GM19452 (cell line): ENCODE data around the gene FOXN1.
"Not testable (repeated sequence)": the region's sequence is repeated elsewhere in the genome, so short reads cannot be mapped to it uniquely, and the experiment has no call there.

ENCODE experiments used
- ATAC-seq: cut with Tn5 transposase; IDR thresholded peaks from one replicate; pipeline ENCODE4 v1.9.1; 2021; ENCODE audit not compliant: unreplicated experiment

FOXN1 gene

DNA sequence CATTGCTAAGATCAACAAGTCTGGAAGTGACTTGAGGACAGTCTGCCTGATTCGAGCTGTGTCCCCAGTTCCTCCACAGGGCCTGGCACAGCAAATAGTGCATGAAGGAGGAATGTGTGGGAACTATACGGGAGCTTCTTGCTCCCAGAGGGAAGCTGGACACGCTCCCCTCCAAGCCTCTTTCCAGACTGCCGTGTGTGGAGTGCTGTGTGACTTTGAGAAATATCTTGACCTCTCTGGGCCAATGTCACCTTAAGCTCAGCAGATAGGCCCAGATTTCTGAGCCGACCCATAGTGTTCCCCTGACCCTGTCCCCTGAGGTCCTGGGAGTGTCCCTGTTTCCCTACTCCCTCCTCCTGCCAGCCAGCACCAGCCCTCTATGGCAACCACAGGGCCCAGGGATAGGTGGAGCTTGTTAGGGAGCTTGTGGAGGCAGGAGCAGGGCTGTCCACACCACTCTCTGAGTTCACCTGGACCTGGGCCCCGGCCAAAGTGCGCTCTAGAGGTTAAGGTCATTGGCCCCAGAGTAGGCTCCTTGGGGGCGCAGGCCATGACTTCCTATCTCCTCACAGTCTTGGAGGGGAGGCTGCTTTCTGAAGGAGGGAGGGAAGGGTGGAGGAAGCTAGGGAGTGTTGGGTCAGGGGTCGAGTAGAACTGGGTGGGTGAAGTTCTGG is 6.3 kb upstream of the FOXN1 start:
- no peak for ATAC-seq

DNA sequence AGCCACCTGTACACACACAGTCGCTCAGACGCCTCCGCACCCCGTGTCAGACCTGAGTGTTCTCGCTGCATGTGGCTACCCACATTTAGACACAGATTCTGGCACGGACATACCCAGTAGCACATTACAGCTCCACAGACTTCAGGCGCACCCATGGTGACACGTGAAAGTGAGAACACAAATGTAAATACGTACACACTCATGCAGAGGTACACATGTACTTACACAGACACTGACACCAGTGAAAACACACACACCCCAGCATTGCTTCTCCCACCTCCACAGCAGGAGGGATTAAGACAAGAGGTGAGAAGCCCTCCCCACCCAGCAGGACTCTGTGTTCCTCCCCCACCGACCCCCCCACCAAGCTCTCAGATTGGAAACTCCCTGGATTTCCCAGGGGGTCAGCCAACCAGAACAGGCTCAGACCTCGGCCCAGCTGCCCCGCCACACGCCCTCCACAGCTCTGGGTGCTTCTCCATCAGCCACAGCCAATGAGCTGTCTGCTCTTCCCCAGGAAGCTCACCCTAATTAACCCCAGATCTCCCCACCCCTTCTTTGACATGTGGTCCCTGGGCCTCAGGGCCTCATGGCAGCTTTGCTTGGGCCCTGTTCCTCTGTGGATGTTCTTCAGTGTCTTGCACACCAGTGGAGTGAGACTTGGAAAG is 5.3 kb upstream of the FOXN1 start:
- no peak for ATAC-seq

DNA sequence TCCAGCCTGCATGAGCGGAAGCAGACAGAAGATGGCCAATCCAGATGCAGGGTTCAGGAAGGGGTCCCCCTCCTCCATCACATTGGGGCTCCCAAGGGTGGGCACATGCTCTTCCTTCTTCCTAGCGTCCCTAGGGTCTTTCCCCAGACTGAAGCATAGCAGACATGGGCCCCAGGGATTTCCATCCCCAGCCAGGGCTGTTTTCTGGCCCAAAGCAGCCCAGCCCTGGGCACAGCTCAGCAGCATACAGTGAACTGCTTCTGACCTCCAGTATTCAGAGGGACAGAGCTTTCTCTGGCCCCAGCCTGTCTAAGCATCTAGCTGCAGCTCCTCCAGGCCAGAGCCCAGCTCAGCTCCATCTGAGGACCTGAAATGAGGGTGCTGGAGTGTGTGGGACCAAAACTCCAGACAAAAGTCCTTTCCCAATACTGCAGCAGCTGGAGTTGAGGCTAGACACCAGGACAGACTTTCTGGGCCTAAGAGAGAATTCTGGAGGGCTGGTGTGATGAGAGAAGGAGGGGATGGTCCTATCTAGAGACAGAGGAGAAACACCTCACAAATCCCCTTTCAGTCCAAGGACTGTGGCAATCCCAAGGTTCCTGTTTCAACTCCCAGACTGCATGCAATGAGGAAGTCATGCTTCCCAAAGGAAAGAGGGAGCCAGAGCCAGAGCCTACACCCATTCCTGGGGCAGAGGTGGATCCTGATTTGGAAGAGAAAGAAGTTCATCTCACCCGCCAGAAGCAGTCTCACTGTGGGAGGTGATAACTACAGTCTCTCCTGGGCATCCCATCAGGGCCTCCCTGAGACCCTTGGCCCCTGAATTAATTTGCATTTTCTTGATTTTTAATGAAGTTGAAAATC is 4.5 kb upstream of the FOXN1 start:
- no peak for ATAC-seq

DNA sequence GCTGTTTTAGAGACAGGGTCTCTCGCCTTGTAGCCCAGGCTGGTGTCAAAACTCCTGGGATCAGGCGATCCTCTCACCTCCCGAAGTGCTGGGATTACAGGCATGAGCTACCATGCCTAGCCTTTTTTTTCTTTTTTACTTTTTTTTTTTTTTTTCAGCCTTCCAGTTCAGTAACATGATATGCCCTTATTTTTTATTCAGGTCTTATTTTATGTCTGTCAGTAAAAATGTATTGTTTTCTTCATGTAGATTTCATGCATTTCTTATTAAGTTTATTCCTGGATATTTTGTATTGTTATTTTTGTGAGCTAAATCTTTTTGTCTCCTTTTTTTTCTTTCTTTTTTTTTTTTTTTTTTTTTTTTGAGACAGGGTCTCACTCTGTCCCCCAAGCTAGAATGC is 2.7 kb upstream of the FOXN1 start:
- ATAC-seq = no peak

DNA sequence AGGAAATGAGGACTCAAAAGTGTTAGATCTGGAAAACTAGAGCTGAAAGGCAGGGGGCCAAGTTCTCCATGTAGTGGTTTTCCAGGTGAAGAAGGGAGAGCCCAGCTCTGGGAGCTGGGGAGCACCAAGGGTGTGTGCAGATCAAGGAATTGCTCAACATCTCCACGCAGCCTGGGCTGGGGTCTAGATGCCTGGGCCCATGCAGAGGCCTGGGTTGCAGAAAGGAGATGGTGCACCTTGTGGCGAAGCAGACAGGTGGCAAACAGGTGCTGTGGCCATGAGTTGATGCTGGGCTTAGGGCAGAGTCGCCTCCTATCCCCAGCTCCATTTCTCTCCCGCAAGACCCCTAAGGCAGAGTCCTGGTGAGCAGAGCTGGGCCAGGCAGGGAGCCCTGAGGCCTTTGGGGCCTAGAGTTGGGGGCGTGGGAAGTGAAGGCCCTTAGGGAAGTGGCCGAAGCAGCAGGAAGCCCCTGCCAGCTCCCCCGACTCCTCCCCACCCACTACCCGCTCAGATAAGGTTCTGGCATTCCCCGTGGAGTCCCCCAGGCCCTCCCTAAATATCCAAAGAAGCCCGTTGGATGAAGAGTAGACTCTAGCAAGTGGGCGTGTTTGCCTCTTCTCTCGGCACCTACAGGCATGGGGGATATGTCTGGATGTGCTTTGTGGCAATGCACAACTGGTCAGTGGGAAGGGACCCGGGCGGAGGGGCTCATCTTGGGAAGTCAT is 777 bp downstream of the FOXN1 start:
- no peak for ATAC-seq

DNA sequence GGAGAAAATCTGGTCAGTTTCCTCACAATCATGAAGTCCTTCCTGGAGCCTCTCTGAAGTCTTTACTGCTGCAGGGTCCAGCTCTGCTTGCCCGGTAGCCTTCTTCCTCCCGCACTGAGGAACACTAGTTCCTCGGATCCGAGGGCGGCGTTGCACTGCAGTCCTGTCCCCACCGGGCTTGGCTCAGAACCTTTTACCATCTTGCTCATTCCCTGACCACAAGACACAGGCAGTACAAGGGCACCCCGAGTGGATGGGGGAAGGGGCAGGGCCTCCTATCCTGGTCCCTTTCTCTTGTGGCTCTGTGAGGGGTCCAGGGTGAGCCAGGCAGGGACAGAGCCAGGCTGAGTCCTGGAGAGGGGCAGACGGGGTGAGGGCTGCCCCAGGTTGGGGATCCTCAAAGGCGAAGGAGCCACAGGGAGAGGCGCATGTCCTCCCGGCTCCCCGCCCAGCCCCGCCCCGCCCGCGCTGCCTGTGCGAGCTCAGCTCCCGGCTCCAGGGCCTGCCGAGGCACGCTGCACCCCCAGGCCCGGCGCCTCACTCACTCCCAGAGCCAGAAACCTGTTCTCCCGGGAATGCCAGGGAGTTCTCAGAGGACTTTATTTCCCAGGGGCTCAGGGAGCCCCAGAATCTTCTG is 1.5 kb downstream of the FOXN1 start:
- ATAC-seq = no peak

DNA sequence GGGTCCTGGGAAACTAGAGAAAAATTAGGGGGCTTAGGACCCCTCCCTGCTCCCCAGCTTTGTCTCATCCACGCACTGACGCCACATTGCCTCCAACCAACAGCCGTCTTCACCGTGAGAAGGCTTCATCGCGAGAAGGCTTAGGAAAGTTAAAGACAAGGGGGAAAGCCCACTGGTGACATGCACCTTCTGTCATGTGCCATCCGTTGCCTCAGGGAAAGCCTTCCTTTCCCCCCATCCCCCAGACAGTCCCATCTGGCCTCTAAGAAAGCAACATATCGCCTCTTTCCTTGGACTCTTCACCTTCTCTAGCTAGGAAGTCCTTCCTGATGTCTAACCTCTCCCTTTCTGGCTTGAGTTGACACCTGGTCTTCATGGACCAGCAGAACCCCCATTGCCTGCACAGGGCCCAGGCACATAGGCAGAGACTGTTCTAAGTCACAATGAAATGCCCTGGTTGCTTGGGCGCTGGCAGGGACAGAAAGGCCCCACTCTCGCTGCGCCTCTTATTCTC is 2.1 kb downstream of the FOXN1 start:
- ATAC-seq = no peak

DNA sequence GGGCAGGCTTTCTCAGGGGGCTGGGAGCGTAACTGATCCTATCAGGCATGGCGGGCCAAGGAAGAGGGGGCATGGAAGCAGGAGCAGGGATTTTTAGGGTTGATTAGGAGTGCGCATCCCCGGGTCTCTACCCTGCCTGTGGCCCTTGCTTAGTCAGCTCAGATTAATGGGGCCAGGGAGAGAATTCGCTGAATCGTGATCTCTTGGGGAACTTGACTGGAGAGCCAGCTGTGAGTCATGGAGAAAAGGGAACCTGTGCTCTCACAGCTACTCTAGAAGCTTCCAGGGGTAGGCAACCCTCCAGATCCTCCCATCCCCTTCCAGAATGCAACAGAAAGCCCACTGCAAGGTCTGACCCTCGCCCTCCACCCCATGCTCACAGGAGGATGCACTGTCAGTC is 3.6 kb downstream of the FOXN1 start:
- no peak for ATAC-seq

DNA sequence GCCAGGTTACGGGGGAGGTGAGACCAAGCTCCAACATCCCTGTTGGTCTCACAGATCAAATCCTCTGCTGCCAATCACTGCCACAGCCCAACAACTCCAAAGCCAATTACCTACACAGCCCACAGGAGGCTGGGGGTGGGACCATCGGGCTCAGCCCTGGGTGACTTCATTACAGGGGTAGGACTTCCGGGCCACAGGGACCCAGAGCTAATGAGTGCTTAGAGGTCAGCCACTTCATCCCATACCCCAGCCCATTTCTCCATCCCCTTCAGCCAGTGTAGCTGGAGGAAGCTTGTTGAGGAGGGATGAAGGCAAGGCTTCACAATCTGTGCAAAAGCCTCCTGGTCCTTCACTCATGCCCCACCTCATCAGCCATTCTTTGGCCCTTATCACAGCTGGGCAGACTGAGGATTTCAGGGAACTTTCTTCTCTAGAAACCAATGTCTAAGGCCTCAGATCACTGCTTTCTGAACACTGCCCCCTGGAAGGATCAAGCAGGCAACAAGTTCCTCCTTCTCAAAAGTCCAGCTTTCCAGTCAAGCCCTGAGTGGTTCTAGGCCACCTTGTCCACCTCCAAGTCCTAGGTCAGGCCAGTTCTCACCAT is 5.8 kb downstream of the FOXN1 start:
- no peak for ATAC-seq

DNA sequence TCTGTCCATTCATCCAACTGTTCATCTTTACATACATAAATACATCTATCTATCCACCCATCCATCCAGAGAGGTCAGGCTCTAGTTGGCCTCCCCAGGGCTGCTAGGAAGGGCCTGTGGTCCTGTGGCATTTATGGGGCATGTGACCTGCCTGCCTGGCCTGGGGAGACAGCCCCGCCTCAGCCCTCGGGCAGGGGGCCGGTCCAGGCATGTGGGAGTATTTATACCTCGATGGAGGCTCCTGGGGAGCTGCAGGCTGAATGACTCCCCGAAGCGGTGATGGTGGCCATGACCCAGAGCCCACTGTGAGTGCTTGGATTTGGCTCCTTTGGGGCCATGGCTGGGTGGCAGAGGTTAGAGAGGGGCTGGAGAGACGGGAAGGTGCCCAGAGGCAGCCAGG is 7.3 kb downstream of the FOXN1 start:
- ATAC-seq = no peak

DNA sequence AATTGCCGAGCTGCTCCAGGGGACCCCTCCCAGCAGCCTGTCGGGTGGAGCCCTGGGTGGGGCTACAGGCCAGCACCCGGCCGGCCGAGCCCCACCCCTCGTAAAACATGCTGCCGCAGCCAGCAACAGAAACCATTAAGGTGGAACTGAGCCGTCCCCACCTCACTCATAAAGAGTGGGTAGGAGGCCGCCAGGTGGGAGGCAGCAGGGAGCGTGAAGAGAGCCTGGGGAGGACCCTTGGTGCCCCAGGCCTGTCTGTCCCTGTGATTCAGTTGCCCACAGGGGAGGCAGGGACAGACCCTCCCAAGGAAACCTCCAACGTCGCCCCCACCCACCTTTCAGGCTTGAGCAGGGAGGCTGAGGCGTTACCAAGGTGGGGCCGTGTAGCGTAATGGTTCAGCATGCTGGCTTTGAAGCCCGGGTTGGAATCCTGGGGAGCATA is 8.4 kb downstream of the FOXN1 start:
- ATAC-seq = no peak

DNA sequence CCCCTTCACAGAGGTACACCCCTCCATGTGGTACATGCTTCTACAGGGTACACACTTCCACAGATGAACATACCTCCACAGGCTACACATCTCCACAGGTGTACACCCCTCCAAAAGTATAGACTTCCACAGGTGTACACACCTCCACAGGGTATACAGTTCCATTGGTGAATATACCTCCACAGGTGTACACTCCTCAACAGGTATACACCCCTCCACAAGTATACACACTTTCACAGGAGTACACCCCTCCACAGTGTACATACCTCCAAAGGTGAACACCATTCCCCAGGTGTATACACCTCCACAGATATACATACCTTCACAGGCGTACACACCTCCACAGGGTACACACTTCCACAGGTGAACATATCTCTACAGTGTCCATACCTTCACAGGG is 9.4 kb downstream of the FOXN1 start:
- ATAC-seq = no peak

DNA sequence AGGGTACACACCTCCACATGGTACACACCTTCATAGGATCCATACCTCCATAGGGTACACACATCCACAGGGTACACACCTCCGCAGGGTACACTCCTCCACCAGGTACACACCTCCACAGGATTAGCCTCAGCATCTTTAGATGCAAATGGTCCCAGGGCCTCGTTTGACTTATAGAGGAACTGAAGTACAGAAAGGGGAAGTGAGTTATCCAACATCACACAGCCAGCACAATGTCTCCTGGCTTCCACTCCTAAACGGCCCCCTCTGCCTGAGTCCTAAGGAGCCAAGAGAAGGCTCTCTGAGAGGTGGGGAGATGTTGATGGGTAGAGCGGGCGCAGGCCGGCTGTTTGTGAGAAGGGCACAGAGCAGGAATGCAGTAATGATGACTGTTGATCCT is 12.0 kb downstream of the FOXN1 start:
- no peak for ATAC-seq

DNA sequence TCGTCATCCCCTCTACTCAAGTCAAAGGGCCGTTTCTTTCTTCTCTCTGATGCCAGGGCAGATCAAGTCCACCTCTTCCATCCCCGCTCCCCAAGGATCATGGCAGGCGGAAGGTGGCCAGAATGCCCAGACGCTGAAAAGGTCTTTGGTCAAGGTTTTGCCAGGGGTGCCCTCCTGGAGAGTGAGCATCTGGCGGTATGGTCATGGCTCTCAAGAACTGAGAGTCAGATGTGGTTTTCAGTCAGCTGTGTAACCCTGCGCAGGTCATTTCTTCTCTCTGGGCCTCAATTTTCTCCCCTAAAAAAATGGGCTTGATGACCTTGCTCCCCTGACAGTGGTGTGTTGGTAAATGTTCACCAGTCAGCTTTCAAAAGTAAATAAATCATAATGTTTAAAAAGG is 12.4 kb downstream of the FOXN1 start:
- no peak for ATAC-seq

DNA sequence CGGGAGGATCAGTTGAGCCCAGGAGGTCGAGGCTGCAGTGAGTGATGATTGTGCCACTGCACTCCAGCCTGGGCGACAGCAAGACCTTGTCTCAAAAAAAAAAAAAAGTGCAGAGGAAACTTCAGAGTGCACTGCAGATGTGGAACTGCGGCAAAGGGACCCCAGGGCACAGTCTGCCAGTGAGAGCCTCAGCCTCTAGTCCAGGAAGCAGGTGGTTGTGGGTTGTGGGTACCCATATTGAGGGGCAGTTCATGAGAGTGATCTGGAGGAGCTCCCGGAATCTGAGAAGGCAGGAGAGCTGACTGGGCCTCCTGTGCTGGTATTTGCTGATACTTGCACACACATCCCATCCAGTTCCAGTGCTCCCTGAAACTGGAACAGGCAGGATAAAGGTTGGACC is 13.1 kb downstream of the FOXN1 start:
- no peak for ATAC-seq

DNA sequence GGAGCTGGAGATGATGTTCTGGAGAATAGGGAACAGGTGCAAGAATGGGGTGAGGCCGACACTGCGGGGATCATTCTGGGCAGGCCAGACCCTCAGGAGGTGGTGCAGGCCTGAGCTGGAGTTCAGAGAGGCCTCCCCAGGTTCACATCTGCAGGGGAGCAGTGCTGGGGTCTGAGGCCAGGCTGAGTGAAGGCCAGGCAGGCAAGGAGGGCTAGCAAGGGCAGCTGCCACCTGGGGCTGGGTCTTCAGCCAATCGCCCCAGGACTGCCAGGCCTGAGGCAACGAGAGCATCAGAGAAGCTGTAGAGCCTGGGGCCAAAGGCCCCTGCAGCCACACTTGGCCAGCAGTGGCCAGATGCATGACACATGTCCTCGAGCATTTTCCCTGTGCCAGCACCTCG is 14.5 kb downstream of the FOXN1 start:
- ATAC-seq = no peak

DNA sequence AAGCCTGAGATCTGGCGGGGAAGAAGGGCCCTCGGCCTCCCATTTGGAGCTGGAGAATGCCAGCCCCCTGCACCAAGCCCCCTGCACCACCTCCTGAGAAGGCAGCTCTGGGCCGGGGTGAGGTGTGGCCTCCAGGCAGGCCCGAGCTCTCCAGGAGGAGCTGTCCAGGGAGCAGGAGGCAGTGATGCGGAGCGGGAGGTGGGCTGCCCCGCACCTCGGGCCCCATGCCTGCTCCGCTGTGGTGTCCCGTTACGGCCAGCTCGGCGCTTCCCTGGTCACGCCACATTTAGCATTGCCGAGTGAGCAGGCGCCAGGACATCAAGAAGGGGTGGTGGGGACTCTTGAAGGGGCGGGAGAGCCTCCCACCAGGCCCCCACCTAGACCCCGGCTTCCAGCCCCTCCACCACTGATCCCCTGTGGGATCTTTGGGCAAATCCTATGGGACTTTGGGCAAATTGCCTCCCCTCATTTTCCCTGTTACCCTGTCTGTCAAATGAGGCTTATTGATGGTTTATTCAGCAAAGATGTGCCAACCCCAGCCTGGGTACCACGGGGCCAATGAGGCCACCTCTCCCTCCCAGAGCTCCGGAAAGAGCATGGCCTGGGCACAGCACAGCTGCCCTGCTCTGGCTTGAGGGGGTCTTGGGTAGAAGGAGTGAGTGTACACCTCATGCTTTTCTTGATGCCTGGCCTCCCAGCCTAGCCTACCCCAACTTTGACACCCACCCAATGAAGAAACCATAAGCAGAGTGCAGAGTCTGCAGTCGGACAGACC is 15.3 kb downstream of the FOXN1 start:
- ATAC-seq = no peak

DNA sequence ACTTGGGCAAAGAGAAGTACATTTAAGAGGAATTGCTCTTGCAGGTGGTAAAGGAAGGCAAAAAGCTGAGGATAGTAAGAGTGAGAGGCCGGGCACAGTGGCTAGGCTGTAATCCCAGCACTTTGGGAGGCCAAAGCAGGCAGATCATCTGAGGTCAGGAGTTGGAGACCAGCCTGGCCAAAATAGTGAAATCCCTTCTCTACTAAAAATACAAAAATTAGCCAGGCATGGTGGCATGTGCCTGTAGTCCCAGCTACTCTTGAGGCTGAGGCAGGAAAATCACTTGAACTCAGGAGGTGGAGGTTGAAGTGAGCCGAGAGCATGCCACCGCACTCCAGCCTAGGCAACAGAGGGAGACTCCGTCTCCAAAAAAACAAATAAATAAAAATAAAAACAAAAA is 16.1 kb downstream of the FOXN1 start:
- ATAC-seq = not testable (repeated sequence)

DNA sequence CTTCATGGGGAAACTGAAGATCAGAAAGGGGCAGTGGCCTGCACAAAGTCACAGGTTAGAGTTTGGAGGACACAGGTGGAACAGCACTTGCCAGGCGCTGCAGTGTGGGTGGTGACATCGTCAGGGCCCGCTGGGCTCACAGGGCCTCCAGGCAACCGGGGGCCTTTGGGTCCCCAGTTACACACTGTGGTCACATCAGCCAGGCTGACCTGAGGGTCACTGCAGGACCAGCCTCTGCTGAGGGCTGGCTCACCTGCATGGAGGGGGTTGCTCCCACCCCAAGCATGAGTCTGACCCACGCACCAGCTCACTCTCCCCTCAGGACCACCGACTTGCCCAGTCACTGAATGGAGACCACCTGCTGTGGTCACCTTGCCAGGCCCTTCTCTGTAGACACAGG is 17.0 kb downstream of the FOXN1 start:
- ATAC-seq = no peak

DNA sequence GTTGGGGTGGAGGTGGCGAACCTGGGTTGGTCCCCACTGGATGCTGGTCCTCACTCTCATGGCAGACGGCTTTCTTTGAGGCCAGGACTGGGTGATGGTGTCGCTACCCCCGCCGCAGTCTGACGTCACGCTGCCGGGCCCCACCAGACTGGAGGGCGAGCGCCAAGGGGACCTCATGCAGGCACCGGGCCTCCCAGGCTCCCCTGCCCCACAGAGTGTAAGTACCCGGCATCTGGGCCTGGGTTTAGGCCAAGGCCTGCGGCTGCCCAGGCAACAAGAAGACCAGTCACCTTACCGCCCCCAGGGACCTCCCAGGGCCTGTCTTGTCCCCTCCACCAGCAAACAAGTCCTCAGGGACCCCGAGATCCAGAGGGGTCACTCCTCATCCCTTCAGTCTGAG is 17.7 kb downstream of the FOXN1 start:
- no peak for ATAC-seq
